ENCODE results near the gene YES1.
A peak's percentile ranks its signal among the peaks of the same experiment; 100 is the strongest.

YES1 gene

GRCh38 chr18:693466-694187 is 118.4 kb downstream of the YES1 start:
- Histone ChIP-seq H3K27ac (no peak overlapping the region), H3K36me3 (replicated peaks) (peaks cover 5% of the 10 kb centered on the region), H3K4me3 (ENCODE audit: low read depth, low read length) (no peak overlapping the region), H3K27me3 (replicated peaks) (no peaks in the 10 kb centered on the region)
- TF ChIP-seq, protein P1, sequence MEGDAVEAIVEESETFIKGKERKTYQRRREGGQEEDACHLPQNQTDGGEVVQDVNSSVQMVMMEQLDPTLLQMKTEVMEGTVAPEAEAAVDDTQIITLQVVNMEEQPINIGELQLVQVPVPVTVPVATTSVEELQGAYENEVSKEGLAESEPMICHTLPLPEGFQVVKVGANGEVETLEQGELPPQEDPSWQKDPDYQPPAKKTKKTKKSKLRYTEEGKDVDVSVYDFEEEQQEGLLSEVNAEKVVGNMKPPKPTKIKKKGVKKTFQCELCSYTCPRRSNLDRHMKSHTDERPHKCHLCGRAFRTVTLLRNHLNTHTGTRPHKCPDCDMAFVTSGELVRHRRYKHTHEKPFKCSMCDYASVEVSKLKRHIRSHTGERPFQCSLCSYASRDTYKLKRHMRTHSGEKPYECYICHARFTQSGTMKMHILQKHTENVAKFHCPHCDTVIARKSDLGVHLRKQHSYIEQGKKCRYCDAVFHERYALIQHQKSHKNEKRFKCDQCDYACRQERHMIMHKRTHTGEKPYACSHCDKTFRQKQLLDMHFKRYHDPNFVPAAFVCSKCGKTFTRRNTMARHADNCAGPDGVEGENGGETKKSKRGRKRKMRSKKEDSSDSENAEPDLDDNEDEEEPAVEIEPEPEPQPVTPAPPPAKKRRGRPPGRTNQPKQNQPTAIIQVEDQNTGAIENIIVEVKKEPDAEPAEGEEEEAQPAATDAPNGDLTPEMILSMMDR (IDR thresholded peaks at IDR 0.05; ENCODE audit: low read depth, low read length, missing control alignments): no peak
- in situ Hi-C loops (cut with HindIII; ENCODE audit: low pct_ligation_motif_present, low sequenced_read_pairs): no loop called here
- DNase-seq: no peak

- H3K4me3 ChIP-seq (ENCODE audit: low read depth, low read length): no peak overlapping the region
- no peak overlapping the region for H3K27ac ChIP-seq
- DNase-seq: no peak
- TF ChIP-seq, protein P1 (IDR thresholded peaks at IDR 0.05; ENCODE audit: low read depth, low read length, missing control alignments): no peak
- H3K36me3 ChIP-seq (replicated peaks): peaks cover 5% of the 10 kb centered on the region
- no peaks in the 10 kb centered on the region for H3K27me3 ChIP-seq (replicated peaks)
- in situ Hi-C loops (cut with HindIII; ENCODE audit: low pct_ligation_motif_present, low sequenced_read_pairs): no loop called here
Measured at GRCh38 chr18:692824-693223, 119.2 kb downstream of the YES1 start.

- TF ChIP-seq, protein P1 (IDR thresholded peaks at IDR 0.05; ENCODE audit: low read depth, low read length, missing control alignments): no peak
- no peak overlapping the region for H3K4me3 ChIP-seq (ENCODE audit: low read depth, low read length)
- H3K27ac ChIP-seq: no peak overlapping the region
- no peak for DNase-seq
- in situ Hi-C loops (cut with HindIII; ENCODE audit: low pct_ligation_motif_present, low sequenced_read_pairs): no loop called here
- no peaks in the 10 kb centered on the region for H3K27me3 ChIP-seq (replicated peaks)
- peaks cover 3% of the 10 kb centered on the region for H3K36me3 ChIP-seq (replicated peaks)
Measured at GRCh38 chr18:688323-688722, 123.7 kb downstream of the YES1 start.

- Histone ChIP-seq H3K4me3 (ENCODE audit: low read depth, low read length) (no peak overlapping the region), H3K27ac (no peak overlapping the region), H3K27me3 (replicated peaks) (no peaks in the 10 kb centered on the region), H3K36me3 (replicated peaks) (peaks cover 8% of the 10 kb centered on the region)
- TF ChIP-seq, protein P1 (IDR thresholded peaks at IDR 0.05; ENCODE audit: low read depth, low read length, missing control alignments): peak; percentile 21
- in situ Hi-C loops (cut with HindIII; ENCODE audit: low pct_ligation_motif_present, low sequenced_read_pairs): no loop called here
- DNase-seq: no peak
Measured at GRCh38 chr18:686339-687111, 125.5 kb downstream of the YES1 start.

DNA sequence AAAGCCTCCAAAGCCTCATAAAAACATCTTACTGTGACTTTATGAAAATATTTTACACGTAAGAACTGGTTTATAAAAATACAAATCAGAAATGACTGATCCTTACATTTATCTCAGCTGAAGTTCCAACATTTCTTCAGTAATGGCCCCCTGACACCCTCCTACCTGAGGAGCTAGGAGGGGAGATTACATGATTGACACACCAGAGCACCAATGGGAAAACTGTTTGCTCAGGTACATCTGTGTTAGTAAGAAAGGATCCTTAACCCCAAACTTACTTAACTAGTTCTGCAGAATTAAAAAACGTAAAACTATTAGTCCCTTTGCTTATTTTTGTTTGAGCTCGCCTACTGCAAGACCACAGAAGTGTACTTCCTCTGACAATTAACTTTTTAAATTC is 126.6 kb downstream of the YES1 start:
- H3K27me3 ChIP-seq (replicated peaks): no peaks in the 10 kb centered on the region

More for the DNA sequence above, 126.6 kb downstream of the YES1 start:
- H3K4me3 ChIP-seq (ENCODE audit: low read depth, low read length): no peak overlapping the region
- no peak overlapping the region for H3K27ac ChIP-seq
- DNase-seq: no peak
- H3K36me3 ChIP-seq (replicated peaks): peaks cover 8% of the 10 kb centered on the region
- TF ChIP-seq, protein P1 (IDR thresholded peaks at IDR 0.05; ENCODE audit: low read depth, low read length, missing control alignments): no peak
- in situ Hi-C loops (cut with HindIII; ENCODE audit: low pct_ligation_motif_present, low sequenced_read_pairs): no loop called here

Data from brain microvascular endothelial cell (primary cell).